Measurements from ENCODE around the gene NPR3.

NPR3 gene

DNA sequence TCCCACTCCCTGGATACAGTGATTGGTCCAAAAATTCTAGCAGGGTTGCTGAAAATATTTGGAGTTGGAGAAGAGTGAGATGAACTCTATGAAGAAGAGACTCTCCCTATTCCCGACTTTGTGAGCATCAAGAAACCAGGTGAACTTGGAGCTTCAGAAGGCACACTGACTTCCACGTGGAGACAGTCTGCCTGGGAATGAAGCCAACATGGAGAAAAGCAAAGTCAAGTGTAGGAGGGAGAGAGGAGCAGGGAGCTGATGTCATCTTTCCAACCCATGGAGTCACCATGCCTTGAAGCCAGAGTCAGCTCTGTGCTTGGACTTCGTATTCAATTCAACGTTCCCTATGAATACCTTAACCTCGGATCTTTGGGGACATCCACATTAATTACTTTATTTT lies 125.1 kb downstream of the NPR3 start:
- H2BK120ac ChIP-seq (ENCODE audit: low read depth, low read length) = no peak overlapping the region
- H3K79me1 ChIP-seq (replicated peaks; ENCODE audit: low read length, poor library complexity, severe bottlenecking) = no peaks in the 10 kb centered on the region
- no peak overlapping the region for H3K4ac ChIP-seq (ENCODE audit: low read depth in 1 of 2, low read length in 2 of 2)
- no peaks in the 10 kb centered on the region for H3K36me3 ChIP-seq (ENCODE audit: control insufficient read depth in 1 of 2, insufficient read depth in 2 of 2, low read depth in 1 of 2, low read length in 2 of 2)
- H3K4me1 ChIP-seq (ENCODE audit: control insufficient read depth, insufficient read depth, low read depth, low read length) = peaks cover 2% of the 10 kb centered on the region
- H3K9me3 ChIP-seq (ENCODE audit: control insufficient read depth, low read length) = no peaks in the 10 kb centered on the region
- H4K8ac ChIP-seq (ENCODE audit: low read length) = no peak overlapping the region
- H3K18ac ChIP-seq (ENCODE audit: low read depth in 1 of 2, low read length in 2 of 2) = no peak overlapping the region
- H2BK15ac ChIP-seq (ENCODE audit: low read depth, poor library complexity, severe bottlenecking) = no peak overlapping the region
- WGBS = 89% methylated on average over 3 of the region's 5 CpGs
- no peak for DNase-seq
- H3K4me2 ChIP-seq (ENCODE audit: low read length, poor library complexity, severe bottlenecking) = no peak overlapping the region
- no peak overlapping the region for H3K23ac ChIP-seq (ENCODE audit: low read length in 2 of 2)
- no peak overlapping the region for H3K14ac ChIP-seq (ENCODE audit: low read length in 2 of 2)
- H3K9ac ChIP-seq (ENCODE audit: low read length) = no peak overlapping the region
- H2BK12ac ChIP-seq (ENCODE audit: low read length in 2 of 2) = no peak overlapping the region
- H2BK5ac ChIP-seq (ENCODE audit: low read depth, low read length, poor library complexity, severe bottlenecking) = no peak overlapping the region
- no peak overlapping the region for H4K91ac ChIP-seq (ENCODE audit: low read length)
- H3K4me3 ChIP-seq (ENCODE audit: insufficient read depth in 1 of 2, low read depth in 1 of 2, low read length in 2 of 2) = no peak overlapping the region
- H2AK5ac ChIP-seq (ENCODE audit: low read length, severe bottlenecking) = no peak overlapping the region
- no peaks in the 10 kb centered on the region for H3K27me3 ChIP-seq (ENCODE audit: control insufficient read depth in 1 of 2, insufficient read depth in 1 of 2, low read length in 2 of 2)
- no peak overlapping the region for H2AFZ ChIP-seq (ENCODE audit: low read depth, low read length)
- H3K27ac ChIP-seq (ENCODE audit: low read length, poor library complexity, severe bottlenecking) = no peak overlapping the region

DNA sequence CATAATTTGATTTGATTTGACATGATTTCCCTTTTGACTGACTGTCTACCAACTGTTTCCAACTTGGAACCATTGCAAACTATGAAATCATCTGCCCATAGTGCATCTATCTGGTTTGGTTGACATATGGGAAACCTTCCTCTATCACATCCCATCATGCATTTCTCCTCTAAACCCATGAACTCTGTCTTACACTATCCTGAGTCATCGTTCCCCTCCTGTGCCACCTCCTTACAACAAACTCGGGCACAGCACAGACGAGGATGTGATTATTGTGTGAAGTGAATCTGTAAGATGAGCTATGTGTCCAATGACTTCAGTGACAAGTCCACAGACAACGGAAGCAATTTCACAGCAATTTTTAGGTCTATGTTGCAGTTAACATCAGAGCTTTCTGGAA lies 126.1 kb downstream of the NPR3 start:
- no peak overlapping the region for H3K23ac ChIP-seq (ENCODE audit: low read length in 2 of 2)
- no peak overlapping the region for H3K18ac ChIP-seq (ENCODE audit: low read depth in 1 of 2, low read length in 2 of 2)
- H3K27ac ChIP-seq (ENCODE audit: low read length, poor library complexity, severe bottlenecking) = no peak overlapping the region
- H4K91ac ChIP-seq (ENCODE audit: low read length) = no peak overlapping the region
- no peak overlapping the region for H2BK15ac ChIP-seq (ENCODE audit: low read depth, poor library complexity, severe bottlenecking)
- no peak for DNase-seq
- no peak overlapping the region for H3K4me2 ChIP-seq (ENCODE audit: low read length, poor library complexity, severe bottlenecking)
- 94% methylated on average over 3 of the region's 4 CpGs for WGBS
- H3K79me1 ChIP-seq (replicated peaks; ENCODE audit: low read length, poor library complexity, severe bottlenecking) = no peaks in the 10 kb centered on the region
- peaks cover under 1% of the 10 kb centered on the region for H3K4me1 ChIP-seq (ENCODE audit: control insufficient read depth, insufficient read depth, low read depth, low read length)
- H2BK12ac ChIP-seq (ENCODE audit: low read length in 2 of 2) = no peak overlapping the region
- no peak overlapping the region for H2BK120ac ChIP-seq (ENCODE audit: low read depth, low read length)
- H3K9ac ChIP-seq (ENCODE audit: low read length) = no peak overlapping the region
- no peak overlapping the region for H3K14ac ChIP-seq (ENCODE audit: low read length in 2 of 2)
- no peak overlapping the region for H2AK5ac ChIP-seq (ENCODE audit: low read length, severe bottlenecking)
- H2AFZ ChIP-seq (ENCODE audit: low read depth, low read length) = no peak overlapping the region
- no peaks in the 10 kb centered on the region for H3K36me3 ChIP-seq (ENCODE audit: control insufficient read depth in 1 of 2, insufficient read depth in 2 of 2, low read depth in 1 of 2, low read length in 2 of 2)
- no peak overlapping the region for H2BK5ac ChIP-seq (ENCODE audit: low read depth, low read length, poor library complexity, severe bottlenecking)
- H4K8ac ChIP-seq (ENCODE audit: low read length) = no peak overlapping the region
- no peak overlapping the region for H3K4ac ChIP-seq (ENCODE audit: low read depth in 1 of 2, low read length in 2 of 2)
- H3K4me3 ChIP-seq (ENCODE audit: insufficient read depth in 1 of 2, low read depth in 1 of 2, low read length in 2 of 2) = no peak overlapping the region
- no peaks in the 10 kb centered on the region for H3K9me3 ChIP-seq (ENCODE audit: control insufficient read depth, low read length)
- no peaks in the 10 kb centered on the region for H3K27me3 ChIP-seq (ENCODE audit: control insufficient read depth in 1 of 2, insufficient read depth in 1 of 2, low read length in 2 of 2)

DNA sequence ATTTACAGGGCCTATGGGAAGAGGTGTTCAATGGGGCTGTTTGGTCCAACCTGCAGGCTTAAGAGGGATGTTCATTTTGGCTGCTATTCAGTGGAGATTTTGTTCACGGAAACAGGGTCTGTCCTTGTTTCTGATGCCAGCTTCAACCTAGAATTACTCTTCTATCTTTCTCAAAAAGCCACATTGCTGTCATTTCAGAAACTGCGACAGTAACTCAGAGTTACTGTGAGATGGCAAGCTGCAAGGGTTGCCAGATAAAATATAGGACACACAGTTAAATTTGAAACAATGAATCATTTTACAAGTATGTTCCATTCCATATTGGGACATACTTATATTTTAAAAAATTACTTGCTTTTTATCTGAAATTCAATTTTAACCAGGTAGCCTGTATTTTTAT lies 128.0 kb downstream of the NPR3 start:
- 60% methylated on average over 1 of the region's 2 CpGs for WGBS
- Histone ChIP-seq H3K9ac (ENCODE audit: low read length) (no peak overlapping the region), H2BK120ac (ENCODE audit: low read depth, low read length) (no peak overlapping the region), H3K23ac (ENCODE audit: low read length in 2 of 2) (no peak overlapping the region), H2AK5ac (ENCODE audit: low read length, severe bottlenecking) (no peak overlapping the region), H3K4me3 (ENCODE audit: insufficient read depth in 1 of 2, low read depth in 1 of 2, low read length in 2 of 2) (no peak overlapping the region), H4K91ac (ENCODE audit: low read length) (no peak overlapping the region), H3K36me3 (ENCODE audit: control insufficient read depth in 1 of 2, insufficient read depth in 2 of 2, low read depth in 1 of 2, low read length in 2 of 2) (no peaks in the 10 kb centered on the region), H3K27me3 (ENCODE audit: control insufficient read depth in 1 of 2, insufficient read depth in 1 of 2, low read length in 2 of 2) (no peaks in the 10 kb centered on the region), H2BK12ac (ENCODE audit: low read length in 2 of 2) (no peak overlapping the region), H3K18ac (ENCODE audit: low read depth in 1 of 2, low read length in 2 of 2) (no peak overlapping the region), H3K14ac (ENCODE audit: low read length in 2 of 2) (no peak overlapping the region), H3K4me1 (ENCODE audit: control insufficient read depth, insufficient read depth, low read depth, low read length) (no peaks in the 10 kb centered on the region), H3K4ac (ENCODE audit: low read depth in 1 of 2, low read length in 2 of 2) (no peak overlapping the region), H2AFZ (ENCODE audit: low read depth, low read length) (no peak overlapping the region), H2BK5ac (ENCODE audit: low read depth, low read length, poor library complexity, severe bottlenecking) (no peak overlapping the region), H2BK15ac (ENCODE audit: low read depth, poor library complexity, severe bottlenecking) (no peak overlapping the region), H3K9me3 (ENCODE audit: control insufficient read depth, low read length) (no peaks in the 10 kb centered on the region), H3K79me1 (replicated peaks; ENCODE audit: low read length, poor library complexity, severe bottlenecking) (no peaks in the 10 kb centered on the region), H4K8ac (ENCODE audit: low read length) (no peak overlapping the region), H3K4me2 (ENCODE audit: low read length, poor library complexity, severe bottlenecking) (no peak overlapping the region), H3K27ac (ENCODE audit: low read length, poor library complexity, severe bottlenecking) (no peak overlapping the region)
- no peak for DNase-seq

DNA sequence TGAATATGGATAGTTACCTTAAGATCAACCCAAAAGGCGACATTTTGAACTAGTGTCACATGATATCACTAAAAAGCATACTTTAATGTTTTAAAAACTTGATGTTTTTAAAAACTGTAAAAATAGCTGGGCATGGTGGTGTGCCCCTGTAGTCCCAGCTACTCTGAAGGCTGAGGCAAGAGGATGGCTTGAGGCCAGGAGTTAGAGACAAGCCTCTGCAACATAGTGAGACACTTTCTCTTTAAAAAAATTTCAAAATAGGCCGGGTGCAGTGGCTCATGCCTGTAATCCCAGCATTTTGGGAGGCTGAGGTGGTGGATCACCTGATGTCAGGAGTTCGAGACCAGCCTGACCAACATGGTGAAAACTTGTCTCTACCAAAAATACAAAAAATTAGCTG lies 129.5 kb downstream of the NPR3 start:
- DNase-seq = no peak
- Histone ChIP-seq H3K18ac (ENCODE audit: low read depth in 1 of 2, low read length in 2 of 2) (no peak overlapping the region), H2BK5ac (ENCODE audit: low read depth, low read length, poor library complexity, severe bottlenecking) (no peak overlapping the region), H3K36me3 (ENCODE audit: control insufficient read depth in 1 of 2, insufficient read depth in 2 of 2, low read depth in 1 of 2, low read length in 2 of 2) (no peaks in the 10 kb centered on the region), H3K4me2 (ENCODE audit: low read length, poor library complexity, severe bottlenecking) (no peak overlapping the region), H3K9me3 (ENCODE audit: control insufficient read depth, low read length) (no peaks in the 10 kb centered on the region), H2BK15ac (ENCODE audit: low read depth, poor library complexity, severe bottlenecking) (no peak overlapping the region), H4K91ac (ENCODE audit: low read length) (no peak overlapping the region), H2BK12ac (ENCODE audit: low read length in 2 of 2) (no peak overlapping the region), H3K14ac (ENCODE audit: low read length in 2 of 2) (no peak overlapping the region), H2AFZ (ENCODE audit: low read depth, low read length) (no peak overlapping the region), H3K4me3 (ENCODE audit: insufficient read depth in 1 of 2, low read depth in 1 of 2, low read length in 2 of 2) (no peak overlapping the region), H3K4me1 (ENCODE audit: control insufficient read depth, insufficient read depth, low read depth, low read length) (no peaks in the 10 kb centered on the region), H2BK120ac (ENCODE audit: low read depth, low read length) (no peak overlapping the region), H4K8ac (ENCODE audit: low read length) (no peak overlapping the region), H3K27ac (ENCODE audit: low read length, poor library complexity, severe bottlenecking) (no peak overlapping the region), H2AK5ac (ENCODE audit: low read length, severe bottlenecking) (no peak overlapping the region), H3K79me1 (replicated peaks; ENCODE audit: low read length, poor library complexity, severe bottlenecking) (no peaks in the 10 kb centered on the region), H3K9ac (ENCODE audit: low read length) (no peak overlapping the region), H3K4ac (ENCODE audit: low read depth in 1 of 2, low read length in 2 of 2) (no peak overlapping the region), H3K23ac (ENCODE audit: low read length in 2 of 2) (no peak overlapping the region), H3K27me3 (ENCODE audit: control insufficient read depth in 1 of 2, insufficient read depth in 1 of 2, low read length in 2 of 2) (peaks cover 0 to 5% of the 10 kb centered on the region in 2 experiments)
- 100% methylated on average over 1 of the region's 3 CpGs for WGBS

All from mesenchymal stem cell (in vitro differentiated cells and primary cell).